ENCODE measurements around the gene OR1K1.

DNA sequence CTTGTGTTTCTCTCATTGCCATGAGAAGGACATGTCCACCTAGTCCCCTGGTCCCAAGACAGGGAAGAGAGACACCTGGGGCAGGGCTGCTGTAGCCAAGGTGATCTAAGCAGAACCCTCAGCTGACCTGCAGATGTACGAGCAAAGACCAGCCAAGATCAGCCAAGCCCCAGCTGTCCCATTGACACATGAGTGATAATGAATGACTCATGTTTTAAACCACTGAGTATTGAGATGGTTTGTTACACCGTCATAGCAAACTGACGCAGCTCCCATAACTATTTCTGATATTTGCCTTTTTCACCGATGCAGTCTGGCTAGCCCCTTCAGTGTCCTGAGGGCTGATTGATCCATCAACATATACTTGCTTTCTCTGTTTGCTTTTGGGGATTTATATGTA lies 6.7 kb downstream of the OR1K1 start:
- TF ChIP-seq, protein P1, sequence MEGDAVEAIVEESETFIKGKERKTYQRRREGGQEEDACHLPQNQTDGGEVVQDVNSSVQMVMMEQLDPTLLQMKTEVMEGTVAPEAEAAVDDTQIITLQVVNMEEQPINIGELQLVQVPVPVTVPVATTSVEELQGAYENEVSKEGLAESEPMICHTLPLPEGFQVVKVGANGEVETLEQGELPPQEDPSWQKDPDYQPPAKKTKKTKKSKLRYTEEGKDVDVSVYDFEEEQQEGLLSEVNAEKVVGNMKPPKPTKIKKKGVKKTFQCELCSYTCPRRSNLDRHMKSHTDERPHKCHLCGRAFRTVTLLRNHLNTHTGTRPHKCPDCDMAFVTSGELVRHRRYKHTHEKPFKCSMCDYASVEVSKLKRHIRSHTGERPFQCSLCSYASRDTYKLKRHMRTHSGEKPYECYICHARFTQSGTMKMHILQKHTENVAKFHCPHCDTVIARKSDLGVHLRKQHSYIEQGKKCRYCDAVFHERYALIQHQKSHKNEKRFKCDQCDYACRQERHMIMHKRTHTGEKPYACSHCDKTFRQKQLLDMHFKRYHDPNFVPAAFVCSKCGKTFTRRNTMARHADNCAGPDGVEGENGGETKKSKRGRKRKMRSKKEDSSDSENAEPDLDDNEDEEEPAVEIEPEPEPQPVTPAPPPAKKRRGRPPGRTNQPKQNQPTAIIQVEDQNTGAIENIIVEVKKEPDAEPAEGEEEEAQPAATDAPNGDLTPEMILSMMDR (IDR thresholded peaks at IDR 0.05), result no peak
- no peak for TF ChIP-seq POLR2AphosphoS5 (IDR thresholded peaks at IDR 0.05)
- no peak for TF ChIP-seq POLR2A (IDR thresholded peaks at IDR 0.05)
- TF ChIP-seq EP300 (IDR thresholded peaks at IDR 0.05; ENCODE audit: low read depth), result no peak

Measured in transverse colon (tissue), 4 donors.